Epithelial cell of proximal tubule (primary cell): Measurements from ENCODE around the gene NDUFB10. TPM values are rescaled to one million over a fixed set of nuclear protein-coding genes. Genes with fewer than 3 reads are reported as not detected.
"Not testable (repeated sequence)": the region's sequence is repeated elsewhere in the genome, so short reads cannot be mapped to it uniquely, and the experiment has no call there.

ENCODE experiments used
- DNase-seq: peaks from one replicate; pipeline ENCODE4 v3.0.0-alpha.2; 2011; ENCODE audit warnings: low read depth
- H3K4me3 ChIP-seq: 2 replicates; pipeline ENCODE4 v1.5.1; 2011; ENCODE audit warnings: low read depth, mild to moderate bottlenecking, low read length
- total RNA-seq: library from RNA; depleted of rRNA; stranded (reverse); fragments of >200 nt; gene quantifications from 2 replicates; pipeline ENCODE4 v1.2.3, GENCODE V29; 2015
- TF ChIP-seq, protein P1 (sequence below): conservative IDR thresholded peaks from 2 replicates; pipeline ENCODE4 v1.5.1; 2012; ENCODE audit warnings: low read depth, mild to moderate bottlenecking, low read length

NDUFB10 gene
- total RNA-seq, 1 donor from 2014 or later: 407 TPM

DNA sequence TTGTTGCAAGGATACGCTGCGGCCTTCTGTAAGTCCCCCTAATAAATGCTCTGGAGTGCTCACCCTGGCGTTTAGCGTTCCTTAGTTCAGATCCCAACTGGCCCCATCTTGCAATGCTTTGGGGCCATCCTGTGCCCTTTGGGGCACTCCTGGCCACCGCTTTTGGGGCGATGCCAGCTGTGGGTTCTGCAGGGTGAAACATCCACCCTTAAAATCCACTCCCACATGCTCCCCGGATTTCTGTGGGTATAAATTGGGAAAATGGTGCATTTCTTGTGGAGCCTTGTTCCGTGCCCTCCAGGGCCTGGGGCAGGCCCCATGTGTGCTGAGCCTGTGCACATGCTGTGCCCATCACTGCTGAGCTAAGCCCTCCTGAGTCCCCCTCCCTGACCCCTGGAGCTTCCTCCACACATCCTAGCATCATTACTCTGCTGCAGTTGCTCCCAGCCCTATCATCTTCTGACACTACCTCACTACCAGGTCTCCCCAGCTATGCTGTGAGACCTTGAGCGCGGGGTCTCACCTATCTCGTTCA is 22.3 kb upstream of the NDUFB10 start:
- DNase-seq: no peak
- TF ChIP-seq, protein P1, sequence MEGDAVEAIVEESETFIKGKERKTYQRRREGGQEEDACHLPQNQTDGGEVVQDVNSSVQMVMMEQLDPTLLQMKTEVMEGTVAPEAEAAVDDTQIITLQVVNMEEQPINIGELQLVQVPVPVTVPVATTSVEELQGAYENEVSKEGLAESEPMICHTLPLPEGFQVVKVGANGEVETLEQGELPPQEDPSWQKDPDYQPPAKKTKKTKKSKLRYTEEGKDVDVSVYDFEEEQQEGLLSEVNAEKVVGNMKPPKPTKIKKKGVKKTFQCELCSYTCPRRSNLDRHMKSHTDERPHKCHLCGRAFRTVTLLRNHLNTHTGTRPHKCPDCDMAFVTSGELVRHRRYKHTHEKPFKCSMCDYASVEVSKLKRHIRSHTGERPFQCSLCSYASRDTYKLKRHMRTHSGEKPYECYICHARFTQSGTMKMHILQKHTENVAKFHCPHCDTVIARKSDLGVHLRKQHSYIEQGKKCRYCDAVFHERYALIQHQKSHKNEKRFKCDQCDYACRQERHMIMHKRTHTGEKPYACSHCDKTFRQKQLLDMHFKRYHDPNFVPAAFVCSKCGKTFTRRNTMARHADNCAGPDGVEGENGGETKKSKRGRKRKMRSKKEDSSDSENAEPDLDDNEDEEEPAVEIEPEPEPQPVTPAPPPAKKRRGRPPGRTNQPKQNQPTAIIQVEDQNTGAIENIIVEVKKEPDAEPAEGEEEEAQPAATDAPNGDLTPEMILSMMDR: no peak
- H3K4me3 ChIP-seq: no peak overlapping the region

DNA sequence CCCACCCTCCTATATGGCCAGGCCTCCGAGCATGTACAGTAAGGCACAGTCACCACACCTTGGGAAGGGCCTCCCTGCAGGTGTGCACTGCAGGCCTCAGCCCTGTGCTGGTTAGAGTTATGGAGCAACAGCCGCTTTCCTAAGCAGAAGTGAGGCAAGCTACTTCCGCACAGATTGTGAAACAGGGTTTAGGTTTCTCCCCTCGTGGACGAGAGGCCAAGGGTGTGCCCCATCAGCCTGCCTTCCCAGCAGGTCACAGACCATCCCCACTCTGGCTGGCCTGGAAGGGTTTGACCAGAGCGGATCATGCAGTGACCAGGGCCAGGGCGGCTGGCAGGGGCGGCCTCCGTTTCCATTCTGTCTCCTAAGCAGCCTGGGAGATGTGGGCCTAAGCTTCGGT is 21.0 kb upstream of the NDUFB10 start:
- TF ChIP-seq, protein P1: no peak
- DNase-seq: no peak
- no peak overlapping the region for H3K4me3 ChIP-seq

DNA sequence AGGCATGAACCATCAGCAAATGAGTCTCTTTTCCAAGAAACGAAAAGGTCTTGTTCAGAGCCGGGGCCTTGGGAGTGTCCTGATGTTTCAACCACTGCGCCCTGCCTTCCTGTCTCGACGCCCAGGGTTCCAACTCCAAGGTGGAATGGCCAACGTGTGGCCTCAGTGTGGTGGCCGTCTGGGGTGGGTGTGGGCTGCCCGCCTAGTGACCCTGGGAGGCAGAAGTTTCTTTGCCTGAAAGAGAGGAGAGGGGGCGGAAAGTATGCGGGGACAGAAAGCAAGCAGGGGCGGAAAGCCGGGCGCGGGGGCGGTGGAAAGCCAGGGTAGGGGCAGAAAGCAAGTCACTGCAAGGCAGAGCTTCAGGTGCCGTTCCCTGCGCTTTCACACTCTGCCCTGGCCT is 20.4 kb upstream of the NDUFB10 start:
- no peak for DNase-seq
- H3K4me3 ChIP-seq: no peak overlapping the region
- TF ChIP-seq, protein P1: no peak

DNA sequence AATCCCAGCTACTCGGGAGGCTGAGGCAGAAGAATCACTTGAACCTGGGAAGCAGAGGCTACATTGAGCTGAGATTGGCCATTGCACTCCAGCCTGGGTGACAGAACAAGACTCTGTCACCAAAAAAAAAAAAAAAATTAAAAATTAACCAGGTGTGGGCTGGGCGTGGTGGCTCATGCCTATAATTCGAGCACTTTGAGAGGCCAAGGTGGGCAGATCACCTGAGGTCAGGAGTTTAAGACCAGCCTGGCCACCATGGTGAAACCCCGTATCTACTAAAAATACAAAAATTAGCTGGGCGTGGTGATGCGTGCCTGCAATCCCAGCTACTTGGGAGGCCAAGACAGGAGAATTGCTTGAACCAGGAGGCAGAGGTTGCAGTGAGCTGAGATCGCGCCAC is 19.5 kb upstream of the NDUFB10 start:
- DNase-seq, H3K4me3 ChIP-seq: not testable (repeated sequence)

DNA sequence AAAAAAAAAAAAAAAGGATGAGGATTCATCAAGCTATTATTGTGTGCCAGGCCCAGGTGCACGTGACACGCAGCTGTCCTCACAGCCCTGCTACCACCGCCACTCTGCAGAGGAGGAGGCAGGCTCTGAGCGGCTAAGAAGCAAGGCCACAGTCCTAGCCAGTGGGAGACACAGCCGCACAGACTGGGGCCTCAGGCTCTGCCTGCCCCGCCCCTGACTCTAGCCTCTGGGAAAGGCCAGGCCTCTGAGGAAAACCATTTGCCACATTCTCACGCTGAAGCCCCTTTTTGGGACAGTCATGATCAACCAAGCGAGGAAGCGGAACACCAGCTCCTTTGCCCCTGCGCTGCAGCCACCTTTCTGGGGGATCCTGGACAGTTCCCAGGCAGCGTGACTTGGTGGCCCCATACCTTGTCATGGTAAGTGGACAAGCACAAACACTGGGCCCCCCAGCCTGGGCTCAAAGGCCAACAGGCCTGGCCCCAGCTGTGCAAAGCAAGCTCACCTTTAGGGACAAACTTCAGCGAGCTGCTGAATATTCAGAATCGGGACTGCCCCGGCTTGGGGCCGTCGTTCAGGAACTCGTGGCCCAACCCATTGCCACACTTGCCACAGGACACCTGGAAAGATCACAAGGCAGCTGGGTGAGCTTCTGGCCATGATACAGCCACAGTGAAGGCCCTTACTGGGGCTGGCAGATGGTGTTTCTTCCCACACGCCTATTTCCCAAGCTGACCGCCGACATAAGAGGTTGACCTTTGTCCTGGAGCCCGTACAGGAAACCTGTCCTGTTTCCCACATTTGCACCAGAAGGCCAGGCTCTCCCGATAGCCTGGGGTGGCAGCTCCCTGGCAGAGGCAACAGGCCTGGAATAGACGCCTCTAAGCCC is 18.8 kb upstream of the NDUFB10 start:
- DNase-seq: no peak
- peak overlapping the region; percentile 98 for H3K4me3 ChIP-seq
- TF ChIP-seq, protein P1: no peak

DNA sequence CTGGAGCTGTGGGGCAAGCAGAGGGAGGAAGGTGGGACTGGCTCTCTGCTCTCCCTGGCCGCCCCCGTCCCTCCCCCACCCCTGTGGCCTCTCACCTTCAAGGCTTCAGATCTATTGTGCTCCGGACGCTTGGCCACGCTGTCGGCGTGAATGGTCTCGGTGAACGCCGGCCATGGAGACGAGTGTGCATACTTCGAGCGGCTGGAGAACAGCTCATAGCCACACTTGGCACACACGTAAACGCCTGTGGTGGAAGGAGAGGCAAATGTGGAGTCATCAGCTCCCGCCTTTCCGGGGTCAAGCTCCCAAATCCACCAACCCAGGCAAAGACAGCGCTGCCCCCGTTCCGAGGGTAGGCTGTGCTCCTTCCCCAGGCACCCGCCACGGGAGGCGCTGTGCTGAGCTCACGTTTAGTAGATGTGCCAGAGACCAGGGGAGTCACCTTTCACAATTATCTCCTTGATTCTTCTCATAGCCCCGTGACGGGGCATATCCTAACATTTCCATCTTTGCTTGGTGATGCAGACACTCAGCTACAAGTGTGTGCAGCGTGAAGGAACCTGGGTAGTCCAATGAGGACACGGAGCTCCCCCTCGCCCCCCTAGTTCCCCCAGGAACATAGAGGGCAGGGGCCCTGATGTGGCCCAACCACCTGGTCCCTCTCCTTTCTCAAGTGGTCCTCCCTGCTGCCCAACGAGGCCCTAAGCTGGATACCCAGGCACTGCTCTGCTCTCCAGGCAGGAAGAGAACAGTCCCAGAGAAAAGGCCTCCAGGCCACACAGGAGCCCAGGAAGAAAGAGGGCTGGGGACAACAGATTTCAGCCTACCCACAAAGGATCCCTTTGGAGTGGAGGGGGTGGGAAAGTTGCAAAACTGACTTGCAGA is 17.9 kb upstream of the NDUFB10 start:
- TF ChIP-seq, protein P1: peak; percentile 70
- peak; percentile 70 for DNase-seq

More for the DNA sequence above, 17.9 kb upstream of the NDUFB10 start:
- peak overlapping the region; percentile 98 for H3K4me3 ChIP-seq
